HepG2 (cell line): Measurements from ENCODE around the gene SUPT6H. TPM values are rescaled to one million over a fixed set of nuclear protein-coding genes. Genes with fewer than 3 reads are reported as not detected.
A peak's percentile ranks its signal among the peaks of the same experiment; 100 is the strongest.

Experiments used
- ASH2L ChIP-seq: fragments of 300-600, 200-600 bp; sonication (generic); IDR thresholded peaks from 2 replicates; pipeline ENCODE4 v1.7.0; 2017; ENCODE audit warnings: low read depth, mild to moderate bottlenecking, moderate library complexity, mixed read lengths, low read length; ENCODE audit not compliant: insufficient read length
- CCAR2 ChIP-seq: fragments of 200-400 bp; formaldehyde crosslinking; optimal IDR thresholded peaks from 2 replicates; pipeline ENCODE3; 2018; ENCODE audit warnings: low read depth, mild to moderate bottlenecking, low read length, moderate library complexity
- HNF4G ChIP-seq, 2 experiments: sonication (generic) in 1 of 2; formaldehyde crosslinking in 1 of 2; IDR thresholded peaks; 2 replicates each; pipeline versions ENCODE4 v1.4.0 to v1.6.1; 2011 to 2020; ENCODE audit warnings: borderline replicate concordance in 2 of 2, low read depth in 2 of 2, mild to moderate bottlenecking in 2 of 2, low read length in 1 of 2, missing genetic modification reagents in 1 of 2, moderate library complexity in 1 of 2
- HNRNPK ChIP-seq: fragments of 200-400 bp; formaldehyde crosslinking; IDR thresholded peaks from 2 replicates; pipeline ENCODE4 v1.6.1; 2018; ENCODE audit warnings: low read length, low read depth, moderate library complexity, mild to moderate bottlenecking; ENCODE audit not compliant: poor library complexity, severe bottlenecking
- MAFF ChIP-seq: IDR thresholded peaks from 2 replicates; pipeline ENCODE4 v1.6.1; 2011; ENCODE audit warnings: low read depth, low read length, improper control_type of control experiment
- MED1 ChIP-seq: sonication (generic); formaldehyde crosslinking; IDR thresholded peaks from 2 replicates; pipeline ENCODE4 v1.4.0; 2020; ENCODE audit warnings: missing genetic modification reagents
- NR1H2 ChIP-seq: sonication (generic); formaldehyde crosslinking; IDR thresholded peaks from 2 replicates; pipeline ENCODE4 v1.8.1; 2022; ENCODE audit warnings: low read depth, missing genetic modification reagents, borderline replicate concordance
- NR2C2 ChIP-seq: sonication (generic); formaldehyde crosslinking; IDR thresholded peaks from 2 replicates; pipeline ENCODE4 v1.4.0; 2020; ENCODE audit warnings: missing genetic modification reagents, mild to moderate bottlenecking, moderate library complexity, borderline replicate concordance
- PTBP1 ChIP-seq: fragments of 200-400 bp; formaldehyde crosslinking; IDR thresholded peaks from 2 replicates; pipeline ENCODE4 v1.6.1; 2018; ENCODE audit warnings: low read length, low read depth; ENCODE audit not compliant: poor library complexity, severe bottlenecking
- SIX1 ChIP-seq: sonication (generic); formaldehyde crosslinking; IDR thresholded peaks from 2 replicates; pipeline ENCODE4 v1.4.0; 2020; ENCODE audit warnings: missing genetic modification reagents, borderline replicate concordance
- SOX6 ChIP-seq, 2 experiments: fragments of 450-650 bp in 1 of 2; sonication (generic) in 1 of 2; formaldehyde crosslinking in 1 of 2; IDR thresholded peaks; 2 replicates each; pipeline versions ENCODE4 v1.4.0 to v1.6.1; 2017 to 2020; ENCODE audit warnings: antibody characterized with exemption in 1 of 2, mild to moderate bottlenecking in 1 of 2, missing genetic modification reagents in 1 of 2
- WIZ ChIP-seq: sonication (generic); formaldehyde crosslinking; IDR thresholded peaks from 2 replicates; pipeline ENCODE4 v1.5.1; 2020; ENCODE audit warnings: mild to moderate bottlenecking, missing genetic modification reagents
- ZFYVE20 ChIP-seq: sonication (generic); formaldehyde crosslinking; IDR thresholded peaks from 2 replicates; pipeline ENCODE4 v1.8.0; 2023; ENCODE audit warnings: low read depth, mild to moderate bottlenecking, moderate library complexity, missing genetic modification reagents, borderline replicate concordance
- ZNF274 ChIP-seq: sonication (generic); formaldehyde crosslinking; IDR thresholded peaks from 2 replicates; pipeline ENCODE4 v1.5.1; 2020; ENCODE audit warnings: mild to moderate bottlenecking, missing genetic modification reagents
- ZNF644 ChIP-seq: IDR thresholded peaks from 2 replicates; pipeline ENCODE4 v1.6.1; 2016; ENCODE audit warnings: low read depth
- ZNF75D ChIP-seq: sonication (generic); formaldehyde crosslinking; IDR thresholded peaks from 2 replicates; pipeline ENCODE4 v1.8.1; 2023; ENCODE audit warnings: missing genetic modification reagents, mild to moderate bottlenecking, borderline replicate concordance
- ZNF768 ChIP-seq: sonication (generic); formaldehyde crosslinking; IDR thresholded peaks from 2 replicates; pipeline ENCODE4 v1.4.0; 2020; ENCODE audit warnings: missing genetic modification reagents
- ZSCAN31 ChIP-seq: sonication (generic); formaldehyde crosslinking; IDR thresholded peaks from 2 replicates; pipeline ENCODE4 v1.5.0; 2020; ENCODE audit warnings: low read depth, mild to moderate bottlenecking, missing genetic modification reagents
- polyA plus RNA-seq, 8 experiments: library from polyadenylated mRNA; depleted of rRNA in 3 of 8; stranded (reverse) in 7 of 8; unstranded in 1 of 8; fragments of >200 nt; fragmentation: Illumina TruSeq in 4 of 8; extraction: Trizol in 4 of 8; gene quantifications; 2 replicates each; pipeline versions ENCODE4 v1.2.1 to v1.2.3, GENCODE V29; 2011 to 2016; ENCODE audit warnings: low read depth in 4 of 8, missing spikeins in 1 of 8, mixed read lengths in 1 of 8; ENCODE audit not compliant: insufficient read depth in 1 of 8
- total RNA-seq, 5 experiments: library from RNA; depleted of rRNA; stranded (reverse); fragments of >200 nt; fragmentation: Illumina TruSeq; extraction: Trizol; gene quantifications; 2 replicates each; pipeline ENCODE4 v1.2.3, GENCODE V29; 2016; ENCODE audit warnings: low read depth in 1 of 5
- TF ChIP-seq, protein P1 (sequence below): sonication (generic); formaldehyde crosslinking; conservative IDR thresholded peaks from 2 replicates; pipeline ENCODE4 v1.4.0; 2020; ENCODE audit warnings: missing genetic modification reagents
- TF ChIP-seq, protein P2 (sequence below): sonication (generic); formaldehyde crosslinking; IDR thresholded peaks from 2 replicates; pipeline ENCODE4 v1.4.0; 2020; ENCODE audit warnings: missing genetic modification reagents
- TF ChIP-seq, protein P3 (sequence below): sonication (generic); formaldehyde crosslinking; IDR thresholded peaks from 2 replicates; pipeline ENCODE4 v1.8.0; 2022; ENCODE audit warnings: mild to moderate bottlenecking, missing genetic modification reagents, moderate library complexity
- TF ChIP-seq, protein P4 (sequence below): sonication (generic); formaldehyde crosslinking; conservative IDR thresholded peaks from 2 replicates; pipeline ENCODE4 v1.4.0; 2020; ENCODE audit warnings: missing genetic modification reagents

The SUPT6H gene
- total and polyA plus RNA-seq, 2 of the 13 experiments (the other 11 are each of a cell fraction or from before 2014, with no cell fraction given): 32.7 to 39.9 TPM

DNA sequence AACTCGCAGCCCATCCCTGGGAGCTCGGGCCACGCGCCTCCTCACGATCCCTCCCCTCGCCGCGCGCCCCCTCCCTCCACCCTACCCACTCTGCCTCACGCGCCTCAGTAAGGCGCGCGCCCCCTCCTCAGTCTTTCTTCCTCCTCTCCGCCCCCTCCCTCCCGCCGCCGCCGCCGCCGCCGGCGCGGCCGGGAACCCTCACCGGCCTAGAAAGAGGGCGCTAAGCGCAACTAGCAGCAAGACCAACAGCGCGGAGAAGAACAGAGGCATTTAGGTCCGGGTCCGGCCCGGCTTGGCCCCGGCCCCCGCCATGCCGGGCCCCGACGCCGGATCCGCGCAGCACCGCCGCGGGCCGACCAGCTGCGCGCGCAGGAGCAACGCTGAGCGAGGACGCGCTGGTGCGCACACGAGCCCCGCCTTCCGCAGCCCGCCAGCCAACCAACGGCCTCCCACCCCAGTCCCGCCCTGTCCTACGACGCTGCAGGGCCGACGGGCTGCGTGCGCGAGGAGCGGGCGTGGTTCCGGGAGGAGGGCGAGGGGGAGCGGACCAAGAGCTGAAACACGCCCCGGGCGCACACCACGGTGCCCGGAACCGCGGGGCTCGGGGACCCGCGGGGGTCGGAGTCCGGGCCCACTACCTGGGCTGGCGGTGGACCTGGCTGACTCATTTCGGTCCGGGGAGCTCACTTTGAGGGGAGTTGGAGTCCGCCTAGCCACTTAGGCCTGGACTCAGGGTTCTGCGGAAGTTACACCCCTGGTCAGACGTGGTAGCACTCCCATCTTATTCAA, 17.0 kb upstream of the SUPT6H start, which contains the start of gene BLTP2 (continued):
- TF ChIP-seq ZNF75D (CRISPR knock-in tag) (no peak), HNRNPK (peak; percentile 53), ASH2L (peak; percentile 77), SOX6 (IDR thresholded peaks at IDR 0.05) (no peak), SOX6 (CRISPR knock-in tag; IDR thresholded peaks at IDR 0.05) (peak; percentile 61; the same call in 1 of the 2 replicates), NR1H2 (no peak), CCAR2 (no peak), ZNF644 (no peak), ZNF274 (CRISPR knock-in tag) (0 out of 2 replicates have a peak, but pooled peaks have one; percentile 50), WIZ (no peak), MED1 (peak; percentile 63), PTBP1 (peak; percentile 51), HNF4G (IDR thresholded peaks at IDR 0.05; ENCODE audit: borderline replicate concordance, low read depth, low read length) (no peak), HNF4G (CRISPR knock-in tag; IDR thresholded peaks at IDR 0.05; ENCODE audit: borderline replicate concordance, low read depth) (peak; percentile 67; the same call in 1 of the 2 replicates), ZNF768 (0 out of 2 replicates have a peak, but pooled peaks have one; percentile 17), SIX1 (no peak), ZFYVE20 (no peak), ZSCAN31 (0 out of 2 replicates have a peak, but pooled peaks have one; percentile 56), NR2C2 (CRISPR knock-in tag) (peak; percentile 64; the same call in 1 of the 2 replicates), MAFF (no peak)
- TF ChIP-seq, protein P1, sequence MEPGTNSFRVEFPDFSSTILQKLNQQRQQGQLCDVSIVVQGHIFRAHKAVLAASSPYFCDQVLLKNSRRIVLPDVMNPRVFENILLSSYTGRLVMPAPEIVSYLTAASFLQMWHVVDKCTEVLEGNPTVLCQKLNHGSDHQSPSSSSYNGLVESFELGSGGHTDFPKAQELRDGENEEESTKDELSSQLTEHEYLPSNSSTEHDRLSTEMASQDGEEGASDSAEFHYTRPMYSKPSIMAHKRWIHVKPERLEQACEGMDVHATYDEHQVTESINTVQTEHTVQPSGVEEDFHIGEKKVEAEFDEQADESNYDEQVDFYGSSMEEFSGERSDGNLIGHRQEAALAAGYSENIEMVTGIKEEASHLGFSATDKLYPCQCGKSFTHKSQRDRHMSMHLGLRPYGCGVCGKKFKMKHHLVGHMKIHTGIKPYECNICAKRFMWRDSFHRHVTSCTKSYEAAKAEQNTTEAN (CRISPR knock-in tag): peak; percentile 50; the same call in 1 of the 2 replicates
- TF ChIP-seq, protein P2, sequence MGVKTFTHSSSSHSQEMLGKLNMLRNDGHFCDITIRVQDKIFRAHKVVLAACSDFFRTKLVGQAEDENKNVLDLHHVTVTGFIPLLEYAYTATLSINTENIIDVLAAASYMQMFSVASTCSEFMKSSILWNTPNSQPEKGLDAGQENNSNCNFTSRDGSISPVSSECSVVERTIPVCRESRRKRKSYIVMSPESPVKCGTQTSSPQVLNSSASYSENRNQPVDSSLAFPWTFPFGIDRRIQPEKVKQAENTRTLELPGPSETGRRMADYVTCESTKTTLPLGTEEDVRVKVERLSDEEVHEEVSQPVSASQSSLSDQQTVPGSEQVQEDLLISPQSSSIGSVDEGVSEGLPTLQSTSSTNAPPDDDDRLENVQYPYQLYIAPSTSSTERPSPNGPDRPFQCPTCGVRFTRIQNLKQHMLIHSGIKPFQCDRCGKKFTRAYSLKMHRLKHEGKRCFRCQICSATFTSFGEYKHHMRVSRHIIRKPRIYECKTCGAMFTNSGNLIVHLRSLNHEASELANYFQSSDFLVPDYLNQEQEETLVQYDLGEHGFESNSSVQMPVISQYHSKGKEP (CRISPR knock-in tag): no peak; the same call in 1 of the 2 replicates
- TF ChIP-seq, protein P3, sequence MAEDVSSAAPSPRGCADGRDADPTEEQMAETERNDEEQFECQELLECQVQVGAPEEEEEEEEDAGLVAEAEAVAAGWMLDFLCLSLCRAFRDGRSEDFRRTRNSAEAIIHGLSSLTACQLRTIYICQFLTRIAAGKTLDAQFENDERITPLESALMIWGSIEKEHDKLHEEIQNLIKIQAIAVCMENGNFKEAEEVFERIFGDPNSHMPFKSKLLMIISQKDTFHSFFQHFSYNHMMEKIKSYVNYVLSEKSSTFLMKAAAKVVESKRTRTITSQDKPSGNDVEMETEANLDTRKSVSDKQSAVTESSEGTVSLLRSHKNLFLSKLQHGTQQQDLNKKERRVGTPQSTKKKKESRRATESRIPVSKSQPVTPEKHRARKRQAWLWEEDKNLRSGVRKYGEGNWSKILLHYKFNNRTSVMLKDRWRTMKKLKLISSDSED: no peak
- TF ChIP-seq, protein P4, sequence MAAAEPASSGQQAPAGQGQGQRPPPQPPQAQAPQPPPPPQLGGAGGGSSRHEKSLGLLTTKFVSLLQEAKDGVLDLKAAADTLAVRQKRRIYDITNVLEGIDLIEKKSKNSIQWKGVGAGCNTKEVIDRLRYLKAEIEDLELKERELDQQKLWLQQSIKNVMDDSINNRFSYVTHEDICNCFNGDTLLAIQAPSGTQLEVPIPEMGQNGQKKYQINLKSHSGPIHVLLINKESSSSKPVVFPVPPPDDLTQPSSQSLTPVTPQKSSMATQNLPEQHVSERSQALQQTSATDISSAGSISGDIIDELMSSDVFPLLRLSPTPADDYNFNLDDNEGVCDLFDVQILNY (CRISPR knock-in tag): peak; percentile 36; the same call in 1 of the 2 replicates
